ENCODE measurements around the gene SLC25A21. TPM values are rescaled to one million over a fixed set of nuclear protein-coding genes. Genes with fewer than 3 reads are reported as not detected.
"Not testable (repeated sequence)": the region's sequence is repeated elsewhere in the genome, so short reads cannot be mapped to it uniquely, and the experiment has no call there.

Gene SLC25A21
- total RNA-seq, 1 donor from 2014 or later, result 2.3 TPM

- Mint-ChIP-seq H3K27ac (no peak overlapping the region), H3K4me3 (no peak overlapping the region), H3K27me3 (ENCODE audit: low read depth) (peaks cover 3% of the 10 kb centered on the region), H3K36me3 (no peaks in the 10 kb centered on the region), H3K4me1 (peaks cover 5% of the 10 kb centered on the region), H3K9me3 (no peaks in the 10 kb centered on the region)
- no peak for TF ChIP-seq CTCF (IDR thresholded peaks at IDR 0.05; ENCODE audit: unreplicated experiment)
- no peak for DNase-seq (ENCODE audit: low spot score in 2 of 2, unreplicated experiment in 2 of 2)
These were observed 355.9 kb downstream of the SLC25A21 start for GRCh38 chr14:36816481-36816880.

- not testable (repeated sequence) for H3K27ac Mint-ChIP-seq; H3K36me3 Mint-ChIP-seq; H3K9me3 Mint-ChIP-seq; H3K4me3 Mint-ChIP-seq; DNase-seq (ENCODE audit: low spot score in 2 of 2, unreplicated experiment in 2 of 2); H3K4me1 Mint-ChIP-seq
- peaks cover 14% of the 10 kb centered on the region for H3K27me3 Mint-ChIP-seq (ENCODE audit: low read depth)
These were observed 357.6 kb downstream of the SLC25A21 start for GRCh38 chr14:36814783-36815182.

GRCh38 chr14:36810209-36810608, 362.2 kb downstream of the SLC25A21 start:
- Mint-ChIP-seq H3K4me3 (no peak overlapping the region), H3K36me3 (no peaks in the 10 kb centered on the region), H3K4me1 (no peaks in the 10 kb centered on the region), H3K27me3 (ENCODE audit: low read depth) (peaks cover 34% of the 10 kb centered on the region), H3K27ac (no peak overlapping the region), H3K9me3 (no peaks in the 10 kb centered on the region)
- TF ChIP-seq CTCF (IDR thresholded peaks at IDR 0.05; ENCODE audit: unreplicated experiment), result no peak
- no peak for DNase-seq (ENCODE audit: low spot score in 2 of 2, unreplicated experiment in 2 of 2)

GRCh38 chr14:36807727-36808126, 364.7 kb downstream of the SLC25A21 start:
- no peak for DNase-seq (ENCODE audit: low spot score in 2 of 2, unreplicated experiment in 2 of 2)
- no peaks in the 10 kb centered on the region for H3K9me3 Mint-ChIP-seq
- TF ChIP-seq CTCF (IDR thresholded peaks at IDR 0.05; ENCODE audit: unreplicated experiment), result no peak
- H3K36me3 Mint-ChIP-seq, result no peaks in the 10 kb centered on the region
- no peaks in the 10 kb centered on the region for H3K4me1 Mint-ChIP-seq
- no peak overlapping the region for H3K4me3 Mint-ChIP-seq
- H3K27ac Mint-ChIP-seq, result no peak overlapping the region
- H3K27me3 Mint-ChIP-seq (ENCODE audit: low read depth), result peaks cover 48% of the 10 kb centered on the region

GRCh38 chr14:36805131-36805559, 367.3 kb downstream of the SLC25A21 start:
- H3K27me3 Mint-ChIP-seq (ENCODE audit: low read depth), result peaks cover 50% of the 10 kb centered on the region
- no peak for DNase-seq (ENCODE audit: low spot score in 2 of 2, unreplicated experiment in 2 of 2)
- no peak for TF ChIP-seq CTCF (IDR thresholded peaks at IDR 0.05; ENCODE audit: unreplicated experiment)
- no peaks in the 10 kb centered on the region for H3K4me1 Mint-ChIP-seq
- no peaks in the 10 kb centered on the region for H3K36me3 Mint-ChIP-seq
- no peak overlapping the region for H3K4me3 Mint-ChIP-seq
- no peak overlapping the region for H3K27ac Mint-ChIP-seq
- H3K9me3 Mint-ChIP-seq, result no peaks in the 10 kb centered on the region

- no peak overlapping the region for H3K4me3 Mint-ChIP-seq
- no peak for DNase-seq (ENCODE audit: low spot score in 2 of 2, unreplicated experiment in 2 of 2)
- TF ChIP-seq CTCF (IDR thresholded peaks at IDR 0.05; ENCODE audit: unreplicated experiment), result no peak
These were observed 374.8 kb downstream of the SLC25A21 start for GRCh38 chr14:36797634-36798033.

More at GRCh38 chr14:36797634-36798033, 374.8 kb downstream of the SLC25A21 start:
- Mint-ChIP-seq H3K27ac (no peak overlapping the region), H3K27me3 (ENCODE audit: low read depth) (peaks cover 31% of the 10 kb centered on the region), H3K36me3 (no peaks in the 10 kb centered on the region), H3K9me3 (no peaks in the 10 kb centered on the region), H3K4me1 (no peaks in the 10 kb centered on the region)
